Stimulated activated CD4-positive, alpha-beta T cell treated with anti-CD3 and anti-CD28 coated beads, Interleukin-12 subunit alpha, Interleukin-12 subunit beta, amount 100 ng/mL, for 24 hours (primary cell): Measurements from ENCODE around the gene CDC23.
"Not testable (repeated sequence)": the region's sequence is repeated elsewhere in the genome, so short reads cannot be mapped to it uniquely, and the experiment has no call there.

Experiments
- DNase-seq, 2 experiments: peaks; one replicate each; pipeline ENCODE4 v3.0.0-alpha.2; 2020; ENCODE audit warnings: low read depth in 2 of 2

CDC23 gene

DNA sequence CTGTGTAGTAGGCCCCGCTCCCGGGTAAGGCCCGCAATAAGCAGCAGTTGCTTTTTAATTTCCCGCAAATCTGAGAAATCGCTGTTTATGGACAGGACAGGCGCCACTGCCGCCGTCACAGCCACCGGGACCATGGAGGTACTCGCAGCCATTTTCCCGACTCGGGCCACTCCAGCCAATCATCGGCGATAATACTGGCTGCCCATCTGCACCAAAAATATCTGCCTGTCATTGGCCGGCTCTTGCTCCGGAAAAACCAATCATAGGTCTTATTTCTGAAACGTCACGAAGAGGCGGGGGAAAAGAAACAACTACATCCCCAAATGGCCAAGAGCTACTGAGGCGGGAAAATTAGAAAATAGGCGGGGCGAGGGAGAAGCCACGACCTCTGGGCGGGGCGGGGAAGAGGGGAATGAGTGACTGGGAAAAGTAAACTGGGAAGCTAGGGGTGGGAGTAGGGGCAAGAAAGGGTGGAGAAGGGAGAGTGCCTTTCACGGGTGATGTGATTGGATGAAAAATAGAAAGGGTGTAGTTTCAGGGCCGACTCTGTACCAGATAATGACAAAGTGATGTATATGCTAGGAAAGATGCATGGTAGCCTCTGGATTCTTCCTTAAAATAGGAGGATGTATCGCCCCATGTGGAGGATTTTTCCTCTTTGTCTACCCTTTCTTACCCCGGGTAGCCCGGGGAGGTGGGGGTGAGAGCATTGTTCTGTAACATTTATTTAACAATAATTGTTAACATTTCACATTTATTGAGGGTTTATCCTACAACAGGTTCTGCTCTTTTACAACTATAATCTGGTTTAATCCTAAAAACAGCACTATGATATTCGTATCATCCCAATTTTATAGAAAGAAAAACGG lies at the start of gene CDC23:
Gene CDC23 (minus strand): TSS at position 163 of the 869 bp plus-strand sequence. CDS start 11 bp downstream, at position 152.
- peak; percentile 77 to 86 for DNase-seq

DNA sequence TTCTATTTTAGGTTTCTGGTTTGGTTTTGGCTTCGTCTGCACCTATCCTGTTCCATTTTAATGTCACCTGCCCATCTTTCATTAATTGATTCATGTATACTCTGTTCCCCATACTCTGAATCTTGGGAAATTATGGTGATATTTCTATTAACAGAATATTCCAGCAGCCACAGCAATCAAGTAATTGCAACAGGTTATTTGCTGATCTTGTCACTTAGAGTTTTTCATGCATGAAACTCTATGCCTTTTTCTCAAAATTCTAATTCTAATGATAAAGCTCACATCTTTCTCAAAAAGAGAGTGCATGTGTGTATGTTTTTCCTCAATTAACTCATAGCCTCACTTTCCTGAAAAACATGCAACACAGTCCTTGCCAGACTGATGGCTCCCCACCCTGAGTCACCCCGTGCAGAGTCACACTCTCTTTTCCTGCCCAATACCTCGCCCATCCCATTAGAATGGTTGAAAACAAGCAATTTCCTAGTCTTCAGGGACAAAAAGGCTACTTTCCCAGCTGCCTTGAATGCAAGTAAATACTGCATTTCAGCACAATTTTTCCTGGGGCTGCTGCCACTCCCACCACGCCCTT lies 45.7 kb upstream of the CDC23 start:
- no peak for DNase-seq

- DNase-seq = no peak
Measured at GRCh38 chr5:138257583-138257982, 44.5 kb upstream of the CDC23 start.

DNA sequence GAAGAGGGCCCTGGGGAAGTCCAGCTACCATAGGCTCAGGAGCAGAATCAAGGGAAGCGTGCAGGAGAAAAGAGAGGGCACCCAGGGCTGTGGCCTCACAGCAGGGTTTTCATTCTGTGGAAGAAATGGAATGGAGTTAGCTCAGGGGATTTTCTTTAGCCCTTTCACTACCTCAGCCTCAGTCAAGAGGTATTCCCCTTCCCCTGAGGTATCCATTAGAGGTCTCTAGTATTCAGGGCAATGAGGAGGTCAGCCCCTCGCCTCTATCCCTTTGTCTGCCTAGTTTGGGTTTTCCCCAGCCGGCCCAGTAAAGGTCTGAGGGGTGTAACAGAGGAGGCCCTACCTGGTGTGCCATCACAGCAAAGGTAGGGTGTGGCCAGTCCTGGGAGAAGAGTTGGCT lies 39.8 kb upstream of the CDC23 start:
- no peak for DNase-seq

DNA sequence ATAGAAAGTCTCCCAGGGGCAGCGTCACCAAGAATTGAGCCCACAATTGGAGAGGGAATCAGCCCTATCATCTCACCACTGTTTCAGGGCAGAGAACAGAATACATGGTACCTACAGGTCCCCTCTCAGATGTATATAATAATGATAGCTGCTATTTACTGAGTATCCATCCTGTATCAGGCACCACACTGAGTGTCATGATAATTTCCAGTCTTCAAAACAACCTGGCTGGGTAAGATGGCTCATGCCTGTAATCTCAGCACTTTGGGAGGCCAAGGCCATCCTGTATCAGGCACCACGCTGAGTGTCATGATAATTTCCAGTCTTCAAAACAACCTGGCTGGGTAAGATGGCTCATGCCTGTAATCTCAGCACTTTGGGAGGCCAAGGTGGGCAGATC lies 34.7 kb upstream of the CDC23 start:
- DNase-seq = not testable (repeated sequence)

GRCh38 chr5:138246822-138247221 lies 33.7 kb upstream of the CDC23 start:
- no peak for DNase-seq

- no peak for DNase-seq
Measured at GRCh38 chr5:138246334-138246733, 33.2 kb upstream of the CDC23 start.

GRCh38 chr5:138245717-138246116 lies 32.6 kb upstream of the CDC23 start:
- DNase-seq = no peak

GRCh38 chr5:138243794-138244193 lies 30.7 kb upstream of the CDC23 start:
- DNase-seq = no peak

DNA sequence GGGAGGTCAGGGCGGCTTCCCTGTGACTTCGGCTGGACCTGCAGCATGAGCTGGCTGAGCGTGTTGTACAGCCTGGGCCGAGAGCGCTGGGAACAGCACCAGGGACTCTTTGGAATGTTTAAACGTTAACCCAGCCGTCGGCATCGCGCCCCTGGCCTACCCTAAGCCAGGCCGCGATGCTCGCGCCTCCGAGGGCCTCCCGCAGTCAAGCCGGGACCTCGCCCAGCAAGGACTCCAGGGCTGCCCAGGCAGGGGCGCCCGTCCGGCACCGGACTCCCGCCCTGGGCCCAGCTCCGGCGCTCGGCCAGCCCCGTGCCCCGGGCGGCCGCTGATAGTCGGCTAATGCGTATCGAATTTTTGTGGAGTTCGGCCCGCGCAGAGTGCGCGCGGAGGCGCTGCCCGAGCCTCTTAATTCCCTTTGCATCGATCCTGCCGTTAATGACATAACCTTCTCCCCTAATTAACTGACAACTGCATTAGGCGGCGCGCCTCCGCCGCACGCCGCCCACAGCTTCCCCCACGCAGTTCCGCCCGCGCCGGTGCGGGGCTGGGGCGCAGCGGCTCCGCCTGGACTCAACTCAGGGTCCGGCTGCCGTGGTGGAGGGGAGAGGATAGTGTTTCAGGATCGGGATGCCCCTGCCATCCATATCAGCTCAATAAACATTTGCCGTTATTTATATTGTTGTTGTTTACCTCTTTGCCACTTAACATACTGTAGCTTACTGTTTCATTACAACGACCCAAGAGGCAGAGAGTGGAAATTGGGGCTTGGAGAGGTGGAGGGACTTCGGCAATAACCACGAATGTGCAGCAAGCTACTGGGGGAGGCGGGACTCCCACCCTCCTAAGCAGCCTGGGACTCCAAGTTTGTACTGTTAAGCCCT lies 28.8 kb upstream of the CDC23 start:
- no peak for DNase-seq

DNA sequence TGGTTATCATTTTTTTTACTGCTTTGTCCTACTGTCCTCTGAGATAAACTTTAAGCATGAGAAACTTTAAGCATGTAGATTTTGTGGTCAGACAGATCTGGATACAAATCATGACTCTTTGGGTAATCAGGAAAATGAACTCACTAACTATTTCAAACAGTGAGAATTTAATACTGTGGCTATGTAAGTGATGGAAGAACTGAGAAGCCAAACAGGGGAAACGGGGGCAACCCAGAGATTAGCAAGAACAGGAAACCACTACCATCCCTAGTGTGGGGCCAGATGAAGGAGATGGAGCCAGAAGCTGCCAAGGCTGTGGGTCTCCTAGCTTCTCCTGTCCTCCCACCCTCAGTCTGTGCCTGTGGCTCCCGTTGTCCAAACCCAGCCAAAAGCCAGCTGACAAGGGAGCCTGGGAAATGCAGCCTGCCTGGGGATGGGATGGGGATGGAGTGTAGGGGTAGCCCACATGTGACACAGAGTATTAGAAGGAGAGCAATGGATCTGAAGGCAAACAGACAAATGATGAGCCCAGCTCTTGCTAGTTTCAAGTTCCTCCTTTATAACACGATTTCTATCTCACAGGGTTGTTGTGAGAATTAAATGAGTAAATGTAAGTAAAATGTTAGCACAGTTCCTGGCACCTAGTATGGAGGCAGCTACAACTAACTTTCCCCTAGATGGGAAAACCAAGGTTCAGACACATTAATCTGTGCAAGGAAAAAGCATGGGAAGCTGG lies 27.7 kb upstream of the CDC23 start:
- DNase-seq = no peak

DNA sequence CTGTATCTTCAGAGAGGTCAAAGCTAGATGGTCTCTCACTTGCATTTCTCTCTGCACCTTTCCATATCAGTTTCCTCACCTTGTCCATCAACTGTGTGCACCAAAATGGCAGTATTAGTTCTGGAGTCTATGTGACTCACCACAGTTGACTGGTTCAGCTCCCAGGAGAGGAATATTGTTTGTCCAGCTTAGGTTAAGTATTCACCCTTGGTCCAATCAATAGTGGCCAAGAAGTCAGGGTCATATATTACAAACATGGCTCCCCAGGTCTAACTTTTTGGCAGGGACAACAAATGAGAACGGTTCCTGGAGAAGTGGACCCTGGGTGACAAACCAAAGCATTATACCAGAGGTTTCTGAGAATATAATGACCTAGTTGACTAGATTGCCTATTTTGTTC lies 24.9 kb upstream of the CDC23 start:
- DNase-seq = no peak

DNA sequence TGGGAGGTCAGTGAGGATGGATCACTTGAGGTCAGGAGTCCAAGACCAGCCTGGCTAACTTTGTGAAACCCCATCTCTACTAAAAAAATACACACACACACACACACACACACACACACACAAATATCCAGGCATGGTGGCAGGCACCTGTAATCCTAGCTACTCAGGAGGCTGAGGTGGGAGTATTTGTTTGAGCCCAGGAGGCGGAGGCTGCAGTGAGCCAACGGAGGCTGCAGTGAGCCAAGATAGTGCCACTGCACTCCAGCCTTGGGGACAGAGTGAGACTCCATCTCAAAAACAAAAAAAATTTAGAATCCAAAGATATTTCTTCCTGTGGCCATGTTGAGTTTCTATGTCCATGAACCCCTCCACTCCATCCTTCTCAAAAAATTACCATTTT lies 21.5 kb upstream of the CDC23 start:
- no peak for DNase-seq

DNA sequence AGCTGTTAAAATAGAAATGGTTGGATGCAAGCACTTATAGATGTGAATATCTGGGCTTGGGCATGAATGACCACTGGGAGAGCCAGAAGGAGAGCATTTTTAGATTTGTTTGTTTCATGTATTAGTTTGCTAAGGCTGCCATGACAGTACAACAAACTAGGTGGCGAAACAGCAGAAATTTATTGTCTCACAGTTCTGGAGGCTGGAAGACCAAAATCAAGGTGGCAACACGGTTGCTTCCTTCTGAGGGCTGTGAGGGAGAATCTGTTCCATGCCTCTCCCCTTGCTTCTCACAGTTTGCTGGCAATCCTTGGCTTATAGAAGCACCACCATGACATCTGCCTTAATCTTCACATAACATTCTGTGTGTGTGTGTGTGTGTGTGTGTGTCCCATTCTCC lies 20.2 kb upstream of the CDC23 start:
- no peak for DNase-seq

- no peak for DNase-seq
Measured at GRCh38 chr5:138230981-138231589, 18.0 kb upstream of the CDC23 start.

DNA sequence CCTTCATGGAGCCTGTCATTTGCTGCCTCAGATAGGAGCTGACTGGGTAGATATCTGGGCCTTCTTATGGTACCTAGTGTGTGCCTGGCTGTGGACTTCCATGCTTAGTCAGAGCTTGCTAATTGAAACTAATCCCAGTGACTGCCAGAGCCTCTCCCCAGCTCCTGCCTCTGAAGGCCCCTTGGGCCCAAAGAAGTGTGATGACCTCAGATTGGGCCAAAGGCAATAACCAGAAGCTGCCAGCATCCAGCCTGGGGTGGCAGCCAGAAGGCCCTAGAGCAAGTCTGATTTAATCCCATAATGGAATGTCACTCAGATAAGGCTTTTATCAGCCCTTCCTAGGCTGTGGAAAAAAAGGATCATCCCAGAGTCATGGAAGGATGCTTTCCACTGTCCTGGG lies 17.1 kb upstream of the CDC23 start:
- DNase-seq = no peak

DNA sequence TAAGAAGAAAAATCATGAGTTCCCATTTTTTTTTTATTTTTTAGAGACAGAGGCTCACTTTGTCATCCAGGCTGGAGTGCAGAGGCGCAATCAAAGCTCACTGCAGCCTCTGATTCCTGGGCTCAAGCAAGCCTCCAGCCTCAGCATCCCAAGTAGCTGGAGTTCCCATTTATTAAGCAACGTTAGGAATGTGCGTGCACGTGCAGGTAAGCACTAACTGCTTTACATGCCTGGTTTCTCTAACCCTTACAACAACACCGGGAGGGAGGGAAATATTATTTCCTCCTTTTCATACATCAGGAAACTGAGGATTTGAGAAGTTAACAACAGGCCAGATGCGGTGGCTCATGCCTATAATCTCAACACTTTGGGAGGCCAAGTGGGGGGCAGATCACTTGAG lies 16.3 kb upstream of the CDC23 start:
- DNase-seq = no peak

DNA sequence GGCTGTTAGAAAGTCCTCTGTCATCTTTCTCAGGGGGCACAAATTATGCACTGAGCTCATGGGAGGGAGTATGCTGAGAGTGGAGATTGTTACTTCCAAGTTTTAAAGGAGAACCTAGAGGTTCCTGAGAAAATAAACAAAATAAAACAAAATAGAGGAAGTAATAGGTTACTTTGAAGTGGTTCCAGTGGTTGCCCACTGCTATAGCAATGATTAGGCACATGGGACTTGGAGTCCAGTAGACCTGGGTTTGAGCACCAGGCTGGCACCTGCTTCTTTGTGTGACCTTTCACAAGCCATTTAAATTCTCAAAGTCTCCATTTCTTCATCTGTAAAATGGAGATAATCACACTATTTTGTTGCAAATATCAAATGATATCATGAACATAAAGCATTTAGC lies 13.8 kb upstream of the CDC23 start:
- DNase-seq = no peak

DNA sequence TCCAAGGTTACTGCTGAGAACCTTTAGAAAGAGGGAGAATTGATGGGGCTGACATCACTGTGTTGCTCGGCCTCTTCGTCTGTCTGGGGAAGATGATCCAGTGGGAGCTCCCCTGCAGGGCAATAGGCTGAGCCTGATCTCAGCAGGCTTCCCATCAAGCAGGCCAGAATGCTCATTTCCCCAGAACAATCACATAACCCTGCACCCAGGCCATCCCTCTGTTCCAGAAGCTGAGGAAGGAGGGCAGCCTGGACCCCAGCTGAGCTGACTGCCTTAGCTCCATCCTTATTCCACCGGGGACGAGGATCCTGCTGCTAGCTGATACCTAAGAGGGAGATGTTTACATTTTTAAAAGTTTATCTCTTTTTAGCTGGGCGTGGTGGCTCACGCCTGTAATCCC lies 11.6 kb upstream of the CDC23 start:
- DNase-seq = no peak

DNA sequence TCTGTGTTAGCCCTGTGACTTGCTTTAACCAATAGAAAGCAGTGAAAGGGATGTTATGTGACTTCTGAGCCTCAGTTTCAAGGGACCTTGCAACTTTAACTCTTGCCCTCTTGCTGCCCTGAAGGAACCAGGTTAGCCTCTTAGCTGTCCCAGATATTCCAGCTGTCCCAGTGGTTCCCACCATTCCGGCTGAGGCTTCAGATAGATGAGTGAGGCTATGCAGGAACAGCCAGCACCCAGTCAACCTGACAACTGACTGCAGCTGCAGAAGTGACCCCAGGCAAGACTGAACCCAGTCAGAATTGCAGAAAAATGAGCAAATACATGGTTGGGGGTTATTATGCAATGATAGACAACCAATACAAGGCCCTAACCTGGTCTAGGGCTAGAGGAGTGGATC lies 10.4 kb upstream of the CDC23 start:
- no peak for DNase-seq

DNA sequence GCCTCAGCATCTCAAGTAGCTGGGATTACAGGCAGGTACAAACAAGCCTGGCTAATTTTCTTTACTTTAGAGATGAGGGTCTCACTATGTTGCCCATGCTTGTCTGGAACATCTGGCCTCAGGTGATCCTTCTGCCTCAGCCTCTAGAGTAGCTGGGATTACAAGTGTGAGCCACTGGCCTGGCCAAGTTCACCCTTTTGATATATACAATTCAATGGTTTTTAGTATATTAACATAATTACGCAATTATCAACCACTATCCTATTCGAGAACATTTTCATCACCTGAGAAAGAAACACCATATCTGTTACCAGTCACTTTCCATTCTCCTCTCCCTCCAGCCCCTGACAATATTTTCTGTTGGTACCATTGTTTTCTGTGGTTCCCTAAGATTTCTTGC lies 3.7 kb upstream of the CDC23 start:
- no peak for DNase-seq

DNA sequence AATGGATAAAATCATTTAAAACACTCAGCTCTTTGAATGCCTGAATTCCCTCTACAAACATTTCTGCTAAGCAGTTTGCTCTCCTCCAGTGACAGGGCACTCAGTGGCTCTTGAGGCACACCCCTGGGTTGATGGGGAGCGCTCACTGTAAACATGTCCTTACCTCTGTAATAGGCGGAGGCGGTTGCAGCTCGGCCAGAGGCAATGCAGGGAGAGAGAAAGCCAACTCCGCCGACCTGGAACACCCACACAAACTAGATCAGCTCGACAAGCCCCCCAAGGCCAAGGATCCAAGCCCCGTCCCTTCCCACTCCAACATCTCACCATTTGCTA lies 329 bp downstream of the CDC23 start:
- no peak for DNase-seq
